Measurements from ENCODE around the gene EXOC6B. TPM values are rescaled to one million over a fixed set of nuclear protein-coding genes. Genes with fewer than 3 reads are reported as not detected.

The EXOC6B gene
- total and polyA plus RNA-seq, 10 of the 15 experiments (the other 5 are each of a cell fraction or from before 2014, with no cell fraction given): 0.23 to 2.2 (median 1.2) TPM

GRCh38 chr2:72754628-72755320 lies 71.1 kb downstream of the EXOC6B start:
- H4K20me1 ChIP-seq (ENCODE audit: control insufficient read depth, insufficient read depth): no peaks in the 10 kb centered on the region
- POLR2A ChIA-PET: no interaction called here
- no peak overlapping the region for H3K4me3 ChIP-seq
- no peaks in the 10 kb centered on the region for H3K27me3 ChIP-seq (replicated peaks in 1 of 2; ENCODE audit: control insufficient read depth in 2 of 2, insufficient read depth in 2 of 2, low read length in 1 of 2)
- no peaks in the 10 kb centered on the region for H3K4me1 ChIP-seq (ENCODE audit: control insufficient read depth, insufficient read depth, low read length)
- no peak overlapping the region for H3K9ac ChIP-seq (ENCODE audit: control insufficient read depth, insufficient read depth, low read length)
- SMC1A ChIA-PET (ENCODE audit: uncharacterized antibody, unreplicated experiment): no interaction called here
- WGBS (ENCODE audit: insufficient coverage, insufficient replicate concordance, low lambda C conversion rate, missing lambda C conversion rate): 28% methylated on average over 3 of the region's 3 CpGs
- no peak overlapping the region for H2AFZ ChIP-seq (ENCODE audit: control insufficient read depth, low read depth, low read length)
- H3K36me3 ChIP-seq (ENCODE audit: control insufficient read depth in 2 of 2, insufficient read depth in 2 of 2, low read length in 1 of 2): no peaks in the 10 kb centered on the region
- no peak overlapping the region for H3K4me2 ChIP-seq (ENCODE audit: control insufficient read depth, insufficient read depth)
- no peaks in the 10 kb centered on the region for H3K79me2 ChIP-seq (ENCODE audit: control insufficient read depth, insufficient read depth, low read length)
- TF ChIP-seq YY1 (IDR thresholded peaks at IDR 0.05; ENCODE audit: low read depth, low read length) (no peak), ZNF207 (IDR thresholded peaks at IDR 0.05; ENCODE audit: borderline replicate concordance) (no peak), ZNF274 (IDR thresholded peaks at IDR 0.05; ENCODE audit: insufficient read depth, insufficient read length) (no peak), POLR2AphosphoS2 (IDR thresholded peaks at IDR 0.05; ENCODE audit: low read depth, low read length) (no peak), CREM (IDR thresholded peaks at IDR 0.05; ENCODE audit: low read depth) (no peak), BCLAF1 (IDR thresholded peaks at IDR 0.05) (no peak), CHD1 (IDR thresholded peaks at IDR 0.05; ENCODE audit: low read depth, low read length) (no peak), NFYB (IDR thresholded peaks at IDR 0.05; ENCODE audit: insufficient read depth, low read depth, low read length) (no peak), EED (IDR thresholded peaks at IDR 0.05; ENCODE audit: low read depth) (no peak), CHD2 (IDR thresholded peaks at IDR 0.05; ENCODE audit: borderline replicate concordance, low read depth, low read length) (no peak), EGR1 (IDR thresholded peaks at IDR 0.05; ENCODE audit: borderline replicate concordance in 1 of 2, low read depth in 2 of 2, low read length in 2 of 2) (no peak), JUNB (IDR thresholded peaks at IDR 0.05) (no peak), LARP7 (IDR thresholded peaks at IDR 0.05) (no peak), EZH2 (IDR thresholded peaks at IDR 0.05; ENCODE audit: borderline replicate concordance, control insufficient read depth, low read depth, low read length) (no peak)
- TF ChIP-seq, protein P1, sequence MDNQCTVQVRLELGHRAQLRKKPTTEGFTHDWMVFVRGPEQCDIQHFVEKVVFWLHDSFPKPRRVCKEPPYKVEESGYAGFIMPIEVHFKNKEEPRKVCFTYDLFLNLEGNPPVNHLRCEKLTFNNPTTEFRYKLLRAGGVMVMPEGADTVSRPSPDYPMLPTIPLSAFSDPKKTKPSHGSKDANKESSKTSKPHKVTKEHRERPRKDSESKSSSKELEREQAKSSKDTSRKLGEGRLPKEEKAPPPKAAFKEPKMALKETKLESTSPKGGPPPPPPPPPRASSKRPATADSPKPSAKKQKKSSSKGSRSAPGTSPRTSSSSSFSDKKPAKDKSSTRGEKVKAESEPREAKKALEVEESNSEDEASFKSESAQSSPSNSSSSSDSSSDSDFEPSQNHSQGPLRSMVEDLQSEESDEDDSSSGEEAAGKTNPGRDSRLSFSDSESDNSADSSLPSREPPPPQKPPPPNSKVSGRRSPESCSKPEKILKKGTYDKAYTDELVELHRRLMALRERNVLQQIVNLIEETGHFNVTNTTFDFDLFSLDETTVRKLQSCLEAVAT (IDR thresholded peaks at IDR 0.05): no peak
- FAIRE-seq (no peak), ATAC-seq (no peak), DNase-seq (ENCODE audit: low read depth, low spot score) (no peak)
- intact Hi-C loops (cut with micrococcal nuclease; ENCODE audit: unreplicated experiment): no loop called here
- BruUV-seq (replicated peaks): no TSS peak
- CTCF ChIA-PET: interaction anchor here (0.7 kb wide), 1 partner anchor 9 kb away, joined by 3 read pairs; no protein-coding TSS in a partner anchor
- H3K9me3 ChIP-seq (replicated peaks; ENCODE audit: control insufficient read depth, insufficient read depth, low read length): no peaks in the 10 kb centered on the region
- RAD21 ChIA-PET (ENCODE audit: unreplicated experiment): no interaction called here
- in situ Hi-C loops (cut with MboI): no loop called here
- H3K27ac ChIP-seq (ENCODE audit: control insufficient read depth, insufficient read depth): no peak overlapping the region

Data from GM12878 (cell line).